Measurements from ENCODE around the gene CTSD.

Gene CTSD

DNA sequence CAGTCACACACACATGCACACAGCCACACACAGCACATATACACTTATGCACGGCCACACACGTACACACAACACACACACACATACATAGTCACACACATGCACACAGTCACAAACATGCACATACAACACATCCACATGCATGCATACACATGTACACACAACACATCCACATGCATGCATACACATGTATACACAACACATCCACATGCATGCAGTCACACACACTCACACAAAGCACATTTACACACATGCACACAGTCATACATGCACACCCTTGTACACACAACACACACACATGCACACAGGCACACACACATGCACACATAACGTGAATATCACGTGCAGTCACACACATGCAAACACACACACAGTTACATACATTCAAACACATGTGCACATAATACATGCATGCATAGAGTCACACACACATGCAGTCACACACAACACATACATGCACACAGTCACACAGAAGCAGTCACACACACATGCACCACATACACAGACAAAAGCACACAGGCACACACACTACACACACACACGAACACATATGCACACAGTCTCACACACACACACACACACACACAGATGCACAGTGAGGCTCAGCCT is 32.2 kb downstream of the CTSD start:
- no peak overlapping the region for H3K4me3 ChIP-seq (ENCODE audit: low read depth, low read length)
- TF ChIP-seq, protein P1, sequence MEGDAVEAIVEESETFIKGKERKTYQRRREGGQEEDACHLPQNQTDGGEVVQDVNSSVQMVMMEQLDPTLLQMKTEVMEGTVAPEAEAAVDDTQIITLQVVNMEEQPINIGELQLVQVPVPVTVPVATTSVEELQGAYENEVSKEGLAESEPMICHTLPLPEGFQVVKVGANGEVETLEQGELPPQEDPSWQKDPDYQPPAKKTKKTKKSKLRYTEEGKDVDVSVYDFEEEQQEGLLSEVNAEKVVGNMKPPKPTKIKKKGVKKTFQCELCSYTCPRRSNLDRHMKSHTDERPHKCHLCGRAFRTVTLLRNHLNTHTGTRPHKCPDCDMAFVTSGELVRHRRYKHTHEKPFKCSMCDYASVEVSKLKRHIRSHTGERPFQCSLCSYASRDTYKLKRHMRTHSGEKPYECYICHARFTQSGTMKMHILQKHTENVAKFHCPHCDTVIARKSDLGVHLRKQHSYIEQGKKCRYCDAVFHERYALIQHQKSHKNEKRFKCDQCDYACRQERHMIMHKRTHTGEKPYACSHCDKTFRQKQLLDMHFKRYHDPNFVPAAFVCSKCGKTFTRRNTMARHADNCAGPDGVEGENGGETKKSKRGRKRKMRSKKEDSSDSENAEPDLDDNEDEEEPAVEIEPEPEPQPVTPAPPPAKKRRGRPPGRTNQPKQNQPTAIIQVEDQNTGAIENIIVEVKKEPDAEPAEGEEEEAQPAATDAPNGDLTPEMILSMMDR (IDR thresholded peaks at IDR 0.05; ENCODE audit: low read depth, low read length, missing control alignments) = no peak
- in situ Hi-C loops (cut with HindIII; ENCODE audit: low sequenced_read_pairs) = no loop called here
- DNase-seq (ENCODE audit: low read depth) = no peak

DNA sequence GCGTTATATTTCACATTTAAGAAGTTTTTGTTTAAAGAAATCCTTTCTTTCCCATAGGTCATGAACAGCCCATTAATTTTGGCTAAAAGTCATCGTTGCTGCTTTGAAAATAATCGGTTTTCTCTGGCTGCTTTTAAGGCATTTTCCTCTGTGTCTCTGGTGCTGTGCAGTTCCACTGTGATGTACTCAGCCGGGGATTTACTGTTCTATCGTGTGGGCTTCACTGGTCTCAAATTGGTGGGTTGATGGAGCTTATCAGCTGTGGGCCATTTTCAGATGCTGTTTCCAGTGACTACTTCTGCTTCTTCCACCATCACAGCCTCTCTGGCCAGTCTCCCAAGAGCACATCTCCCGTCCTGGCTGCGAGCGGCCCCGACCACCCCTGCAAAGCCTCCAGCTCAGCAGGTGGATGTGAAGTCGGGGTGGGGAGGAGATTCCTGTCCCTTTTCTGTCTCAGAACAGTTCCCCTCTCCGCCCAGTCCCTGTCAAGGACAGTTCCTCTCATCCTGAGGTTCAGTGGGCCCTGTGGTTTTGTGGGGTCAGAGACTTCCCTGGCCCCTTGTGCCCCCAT is 33.6 kb downstream of the CTSD start:
- TF ChIP-seq, protein P1 (IDR thresholded peaks at IDR 0.05; ENCODE audit: low read depth, low read length, missing control alignments) = no peak
- H3K4me3 ChIP-seq (ENCODE audit: low read depth, low read length) = no peak overlapping the region
- in situ Hi-C loops (cut with HindIII; ENCODE audit: low sequenced_read_pairs) = no loop called here
- DNase-seq (ENCODE audit: low read depth) = no peak

DNA sequence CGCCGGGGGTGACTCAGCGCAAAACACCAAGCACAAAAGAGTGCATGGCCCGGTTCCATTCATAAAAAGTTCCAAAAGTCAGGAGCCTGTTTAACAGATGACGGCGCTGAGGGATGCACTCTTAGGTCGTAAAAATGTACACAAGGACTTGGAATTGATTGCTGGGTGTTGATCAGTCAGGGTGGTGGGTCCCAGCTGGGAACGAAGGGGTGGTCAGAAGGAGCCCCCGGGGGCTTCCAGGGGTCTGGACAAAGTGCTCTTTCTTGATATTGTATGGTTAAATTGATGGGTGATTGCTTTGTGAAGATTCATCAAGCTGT is 34.1 kb downstream of the CTSD start:
- DNase-seq (ENCODE audit: low read depth) = no peak
- TF ChIP-seq, protein P1 (IDR thresholded peaks at IDR 0.05; ENCODE audit: low read depth, low read length, missing control alignments) = no peak
- in situ Hi-C loops (cut with HindIII; ENCODE audit: low sequenced_read_pairs) = no loop called here
- H3K4me3 ChIP-seq (ENCODE audit: low read depth, low read length) = no peak overlapping the region

DNA sequence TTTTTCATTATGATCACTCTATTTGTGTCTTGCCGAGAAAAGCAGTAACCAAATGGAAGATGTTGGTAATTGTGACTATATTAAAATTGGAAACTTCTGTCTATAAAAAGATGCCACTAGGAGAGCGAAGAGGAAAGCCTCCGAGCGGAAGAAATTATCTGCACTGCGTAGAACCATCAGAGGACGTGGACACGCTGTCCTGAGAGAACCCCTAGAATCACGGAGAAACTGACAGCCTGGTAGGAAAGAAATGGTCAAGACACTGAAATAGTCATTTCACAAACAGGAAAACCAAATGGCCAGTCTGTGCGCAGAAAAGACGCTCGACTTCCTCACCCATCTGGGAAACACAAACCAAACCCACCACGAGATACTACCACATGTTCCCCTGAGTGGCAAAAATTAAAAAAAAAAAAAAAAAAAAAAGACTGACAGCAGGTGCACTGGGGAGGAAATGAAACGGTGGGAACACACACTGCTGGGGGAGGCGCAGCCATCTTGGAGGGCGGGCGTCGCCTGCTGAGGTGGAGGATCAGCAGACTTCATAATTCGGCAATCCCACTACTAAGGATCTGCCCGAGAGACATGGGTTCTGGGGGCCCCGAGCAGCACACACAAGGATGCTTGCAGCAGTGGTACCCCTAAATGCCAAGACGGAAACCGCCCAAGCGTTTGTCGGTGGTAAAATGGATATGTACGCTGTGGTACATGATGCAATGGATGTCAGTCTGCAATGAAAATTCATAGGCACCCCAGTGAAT is 34.6 kb downstream of the CTSD start:
- in situ Hi-C loops (cut with HindIII; ENCODE audit: low sequenced_read_pairs) = no loop called here

DNA sequence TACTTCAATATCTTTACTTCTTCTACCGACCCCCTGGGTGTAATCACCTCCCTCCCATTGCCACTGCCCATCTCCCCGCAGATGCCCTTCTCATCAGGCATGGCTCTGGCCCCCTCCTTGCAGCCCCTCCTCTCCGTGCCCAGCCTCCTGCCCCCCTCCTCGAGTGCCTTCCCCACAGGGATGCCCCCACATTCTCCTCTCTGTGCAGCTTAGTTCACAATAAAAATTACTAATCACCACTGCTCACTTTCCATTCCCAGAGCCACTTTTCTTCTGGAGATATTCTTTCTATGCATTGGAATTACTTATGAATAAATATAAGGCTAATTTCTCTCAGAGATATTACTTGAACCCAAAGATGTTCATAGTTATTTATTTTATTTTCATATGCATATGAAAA is 35.4 kb downstream of the CTSD start:
- H3K4me3 ChIP-seq (ENCODE audit: low read depth, low read length) = no peak overlapping the region
- in situ Hi-C loops (cut with HindIII; ENCODE audit: low sequenced_read_pairs) = no loop called here
- no peak for DNase-seq (ENCODE audit: low read depth)
- TF ChIP-seq, protein P1 (IDR thresholded peaks at IDR 0.05; ENCODE audit: low read depth, low read length, missing control alignments) = no peak

More for the DNA sequence above, 34.6 kb downstream of the CTSD start:
- no peak overlapping the region for H3K4me3 ChIP-seq (ENCODE audit: low read depth, low read length)
- DNase-seq (ENCODE audit: low read depth) = no peak
- TF ChIP-seq, protein P1 (IDR thresholded peaks at IDR 0.05; ENCODE audit: low read depth, low read length, missing control alignments) = no peak

DNA sequence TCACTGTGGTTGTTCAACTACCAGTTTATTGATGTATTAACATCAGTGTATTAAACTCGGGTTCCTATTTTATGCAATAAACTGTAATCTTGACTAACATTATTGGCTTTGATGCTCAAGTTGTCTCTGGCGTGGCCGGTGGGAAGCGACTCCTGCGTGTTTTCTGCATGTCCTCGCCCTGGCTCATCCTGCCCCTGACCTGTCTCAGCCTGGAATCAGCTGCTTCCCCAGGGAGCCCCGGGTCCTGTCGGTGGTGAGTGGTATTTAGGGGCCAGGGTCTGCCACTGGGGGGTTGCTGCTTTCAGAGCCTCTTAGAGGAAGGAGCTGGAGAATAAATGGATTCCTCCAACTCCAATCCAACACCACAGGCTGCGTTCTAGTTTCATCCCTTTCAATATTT is 35.9 kb downstream of the CTSD start:
- in situ Hi-C loops (cut with HindIII; ENCODE audit: low sequenced_read_pairs) = no loop called here
- TF ChIP-seq, protein P1 (IDR thresholded peaks at IDR 0.05; ENCODE audit: low read depth, low read length, missing control alignments) = no peak
- H3K4me3 ChIP-seq (ENCODE audit: low read depth, low read length) = no peak overlapping the region
- DNase-seq (ENCODE audit: low read depth) = no peak

Measured in astrocyte of the cerebellum (primary cell).